H9 (cell line): Measurements from ENCODE around the gene CCDC134. TPM values are rescaled to one million over a fixed set of nuclear protein-coding genes. Genes with fewer than 3 reads are reported as not detected.

Experiments used
- DNase-seq: peaks from one replicate; pipeline ENCODE4 v3.0.0-alpha.2; 2017
- H2AFZ ChIP-seq: one replicate; pipeline ENCODE4 v1.6.1; 2013; ENCODE audit warnings: mild to moderate bottlenecking, low read length, control low read depth, moderate library complexity
- H2AK5ac ChIP-seq: 2 replicates; pipeline ENCODE4 v1.6.1; 2013; ENCODE audit warnings: low read length, control low read depth, mixed read lengths; ENCODE audit not compliant: insufficient read length
- H2BK120ac ChIP-seq: one replicate; pipeline ENCODE4 v1.6.1; 2013; ENCODE audit warnings: low read depth, mild to moderate bottlenecking, low read length, control low read depth, inconsistent platforms; ENCODE audit not compliant: poor library complexity, severe bottlenecking
- H2BK12ac ChIP-seq: 2 replicates; pipeline ENCODE4 v1.6.1; 2013; ENCODE audit warnings: low read length, control low read depth, mixed read lengths, low read depth; ENCODE audit not compliant: insufficient read length
- H2BK15ac ChIP-seq: 2 replicates; pipeline ENCODE4 v1.6.1; 2013; ENCODE audit warnings: low read depth, low read length, control low read depth
- H2BK20ac ChIP-seq: one replicate; pipeline ENCODE4 v1.6.1; 2013; ENCODE audit warnings: low read depth, mild to moderate bottlenecking, low read length, control low read depth, inconsistent platforms; ENCODE audit not compliant: poor library complexity, severe bottlenecking
- H2BK5ac ChIP-seq: 2 replicates; pipeline ENCODE4 v1.6.1; 2013; ENCODE audit warnings: low read length, control low read depth, mixed read lengths; ENCODE audit not compliant: insufficient read length
- H3K14ac ChIP-seq: 2 replicates; pipeline ENCODE4 v1.6.1; 2013; ENCODE audit warnings: low read length, control low read depth; ENCODE audit not compliant: insufficient read depth
- H3K18ac ChIP-seq: 2 replicates; pipeline ENCODE4 v1.6.1; 2013; ENCODE audit warnings: low read depth, mild to moderate bottlenecking, mixed read lengths, low read length, control low read depth; ENCODE audit not compliant: insufficient read length
- H3K23ac ChIP-seq: 2 replicates; pipeline ENCODE4 v1.6.1; 2013; ENCODE audit warnings: low read length, control low read depth, mixed read lengths, low read depth; ENCODE audit not compliant: insufficient read length
- H3K23me2 ChIP-seq: 2 replicates; pipeline ENCODE4 v1.6.1; 2013; ENCODE audit warnings: low read depth, mild to moderate bottlenecking, mixed read lengths, low read length, control low read depth; ENCODE audit not compliant: insufficient read length, poor library complexity, severe bottlenecking
- H3K27ac ChIP-seq: 2 replicates; pipeline ENCODE4 v1.5.1; 2013; ENCODE audit warnings: low read length, control low read depth, mixed read lengths, low read depth; ENCODE audit not compliant: insufficient read length
- H3K27me3 ChIP-seq: 2 replicates; pipeline ENCODE4 v1.6.1; 2013; ENCODE audit warnings: low read length, control low read depth, inconsistent platforms; ENCODE audit not compliant: insufficient read depth
- H3K4ac ChIP-seq: 2 replicates; pipeline ENCODE4 v1.6.1; 2013; ENCODE audit warnings: low read depth, mild to moderate bottlenecking, control low read depth, inconsistent platforms, low read length, moderate library complexity
- H3K4me1 ChIP-seq: 2 replicates; pipeline ENCODE4 v1.6.1; 2013; ENCODE audit warnings: low read length, control low read depth, inconsistent platforms; ENCODE audit not compliant: insufficient read depth
- H3K4me2 ChIP-seq: 2 replicates; pipeline ENCODE4 v1.6.1; 2013; ENCODE audit warnings: low read length, control low read depth, mixed read lengths; ENCODE audit not compliant: insufficient read length, insufficient read depth
- H3K56ac ChIP-seq: 2 replicates; pipeline ENCODE4 v1.6.1; 2013; ENCODE audit warnings: low read depth, mild to moderate bottlenecking, mixed read lengths, low read length, control low read depth; ENCODE audit not compliant: insufficient read length
- H3K79me1 ChIP-seq: 2 replicates; pipeline ENCODE4 v1.6.1; 2013; ENCODE audit warnings: low read depth, mild to moderate bottlenecking, moderate library complexity, low read length, control low read depth, inconsistent platforms; ENCODE audit not compliant: insufficient read depth, poor library complexity, severe bottlenecking
- H3K79me2 ChIP-seq: 2 replicates; pipeline ENCODE4 v1.6.1; 2013; ENCODE audit warnings: low read length, control low read depth, inconsistent platforms; ENCODE audit not compliant: insufficient read depth
- H3K9ac ChIP-seq: 2 replicates; pipeline ENCODE4 v1.6.1; 2013; ENCODE audit warnings: low read length, control low read depth, mixed read lengths; ENCODE audit not compliant: insufficient read length; ENCODE audit errors: extremely low read depth
- H3K9me3 ChIP-seq: one replicate; pipeline ENCODE4 v1.6.1; 2013; ENCODE audit warnings: low read depth, low read length, inconsistent platforms; ENCODE audit not compliant: control insufficient read depth
- H3T11ph ChIP-seq: one replicate; pipeline ENCODE4 v1.6.1; 2013; ENCODE audit warnings: mild to moderate bottlenecking, low read length, control low read depth, inconsistent platforms
- H4K20me1 ChIP-seq: one replicate; pipeline ENCODE4 v1.6.1; 2013; ENCODE audit not compliant: control insufficient read depth, insufficient read length, insufficient read depth
- H4K5ac ChIP-seq: 2 replicates; pipeline ENCODE4 v1.6.1; 2013; ENCODE audit warnings: low read depth, mild to moderate bottlenecking, mixed read lengths, low read length, control low read depth; ENCODE audit not compliant: insufficient read length
- H4K8ac ChIP-seq: replicated peaks from 2 replicates; pipeline ENCODE4 v1.6.1; 2013; ENCODE audit warnings: low read length, control low read depth, mixed read lengths, low read depth; ENCODE audit not compliant: insufficient read length
- H4K91ac ChIP-seq: 2 replicates; pipeline ENCODE4 v1.6.1; 2013; ENCODE audit warnings: low read depth, mild to moderate bottlenecking, moderate library complexity, mixed read lengths, low read length, control low read depth; ENCODE audit not compliant: insufficient read length
- H3K27ac Mint-ChIP-seq, 3 experiments: 2 replicates in 2 of 3; 3 replicates in 1 of 3; pipeline ENCODE4 v1.8.0; 2020 to 2021; ENCODE audit warnings: mixed read lengths in 3 of 3, mild to moderate bottlenecking in 1 of 3, moderate library complexity in 1 of 3
- H3K27me3 Mint-ChIP-seq: 2 replicates; pipeline ENCODE4 v1.8.0; 2021; ENCODE audit warnings: low read depth, mild to moderate bottlenecking, moderate library complexity, mixed read lengths
- H3K36me3 Mint-ChIP-seq, 3 experiments: 2 replicates in 2 of 3; 3 replicates in 1 of 3; pipeline ENCODE4 v1.8.0; 2020 to 2021; ENCODE audit warnings: low read depth in 3 of 3, mixed read lengths in 3 of 3; ENCODE audit not compliant: insufficient read depth in 1 of 3
- H3K4me1 Mint-ChIP-seq, 2 experiments: 2 replicates each; pipeline ENCODE4 v1.8.0; 2020; ENCODE audit warnings: mixed read lengths in 2 of 2
- H3K4me3 Mint-ChIP-seq, 2 experiments: 2 replicates in 1 of 2; 3 replicates in 1 of 2; pipeline ENCODE4 v1.8.0; 2020 to 2021; ENCODE audit warnings: mild to moderate bottlenecking in 2 of 2, mixed read lengths in 2 of 2, moderate library complexity in 1 of 2
- H3K9me3 Mint-ChIP-seq, 2 experiments: 2 replicates in 1 of 2; 3 replicates in 1 of 2; pipeline ENCODE4 v1.8.0; 2020; ENCODE audit warnings: mild to moderate bottlenecking in 2 of 2, mixed read lengths in 2 of 2, moderate library complexity in 1 of 2
- whole genome bisulfite sequencing: extraction: QIAGEN DNeasy Blood & Tissue Kit; methylation state at CpG from one replicate; pipeline ENCODE4 v1.1.7; 2013; ENCODE audit warnings: missing lambda C conversion rate, low lambda C conversion rate, mixed read lengths; ENCODE audit not compliant: insufficient read length; ENCODE audit errors: extremely low coverage; 5-methylcytosine and 5-hydroxymethylcytosine counted together
- total RNA-seq: library from RNA; stranded (reverse); gene quantifications from 2 replicates; pipeline ENCODE4 v1.2.1, GENCODE V29; 2021
- TF ChIP-seq, protein P1 (sequence below): fragments of 200-600 bp; sonication (generic); conservative IDR thresholded peaks from 3 replicates; pipeline ENCODE4 v1.8.0; 2021; ENCODE audit warnings: antibody characterized with exemption, mild to moderate bottlenecking

CCDC134 gene
- total RNA-seq, 1 experiment from 2014 or later, result 20.7 TPM

DNA sequence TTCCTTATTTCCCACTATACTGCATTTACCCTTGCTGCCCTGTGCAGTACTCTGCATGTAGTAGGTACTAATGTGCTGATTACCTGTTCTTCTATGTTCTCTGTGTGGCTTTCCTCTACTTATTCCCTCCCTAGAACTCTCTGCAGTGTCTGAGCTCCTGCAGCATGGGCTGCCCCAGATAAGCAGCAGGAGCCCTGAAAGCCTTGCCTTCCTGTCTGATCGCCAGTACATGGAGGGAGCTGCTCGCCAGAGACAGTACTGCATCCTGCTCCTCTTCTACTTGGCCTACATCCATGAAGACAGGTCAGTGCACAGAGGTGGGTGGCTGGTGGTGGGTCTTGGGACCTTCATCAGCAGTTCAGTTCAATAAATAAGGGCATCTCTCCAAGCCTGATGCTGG is 42.2 kb upstream of the CCDC134 start:
- Histone ChIP-seq H3T11ph (no peak overlapping the region), H3K4me1 (peaks cover 5% of the 10 kb centered on the region), H3K4ac (no peak overlapping the region), H3K56ac (no peak overlapping the region), H2AFZ (no peak overlapping the region), H3K14ac (no peak overlapping the region), H2AK5ac (no peak overlapping the region), H3K79me2 (no peaks in the 10 kb centered on the region), H3K79me1 (no peaks in the 10 kb centered on the region), H4K20me1 (no peaks in the 10 kb centered on the region), H4K91ac (no peak overlapping the region), H2BK120ac (no peak overlapping the region), H3K4me2 (no peak overlapping the region), H4K5ac (no peak overlapping the region), H3K27ac (no peak overlapping the region), H2BK5ac (no peak overlapping the region), H2BK20ac (no peak overlapping the region), H4K8ac (no peak overlapping the region), H3K23me2 (no peaks in the 10 kb centered on the region), H2BK12ac (no peak overlapping the region), H3K23ac (no peak overlapping the region), H2BK15ac (no peak overlapping the region), H3K27me3 (no peaks in the 10 kb centered on the region), H3K18ac (no peak overlapping the region), H3K9me3 (no peaks in the 10 kb centered on the region), H3K9ac (no peak overlapping the region)
- no peak for DNase-seq
- H3K27ac Mint-ChIP-seq, result no peak overlapping the region
- no CpG with 5 or more reads among the region's 2 CpGs for WGBS
- no peak overlapping the region for H3K4me3 Mint-ChIP-seq
- peaks cover 18 to 21% of the 10 kb centered on the region in 2 experiments for H3K4me1 Mint-ChIP-seq
- H3K9me3 Mint-ChIP-seq, result no peaks in the 10 kb centered on the region
- no peaks in the 10 kb centered on the region for H3K36me3 Mint-ChIP-seq
- TF ChIP-seq, protein P1, sequence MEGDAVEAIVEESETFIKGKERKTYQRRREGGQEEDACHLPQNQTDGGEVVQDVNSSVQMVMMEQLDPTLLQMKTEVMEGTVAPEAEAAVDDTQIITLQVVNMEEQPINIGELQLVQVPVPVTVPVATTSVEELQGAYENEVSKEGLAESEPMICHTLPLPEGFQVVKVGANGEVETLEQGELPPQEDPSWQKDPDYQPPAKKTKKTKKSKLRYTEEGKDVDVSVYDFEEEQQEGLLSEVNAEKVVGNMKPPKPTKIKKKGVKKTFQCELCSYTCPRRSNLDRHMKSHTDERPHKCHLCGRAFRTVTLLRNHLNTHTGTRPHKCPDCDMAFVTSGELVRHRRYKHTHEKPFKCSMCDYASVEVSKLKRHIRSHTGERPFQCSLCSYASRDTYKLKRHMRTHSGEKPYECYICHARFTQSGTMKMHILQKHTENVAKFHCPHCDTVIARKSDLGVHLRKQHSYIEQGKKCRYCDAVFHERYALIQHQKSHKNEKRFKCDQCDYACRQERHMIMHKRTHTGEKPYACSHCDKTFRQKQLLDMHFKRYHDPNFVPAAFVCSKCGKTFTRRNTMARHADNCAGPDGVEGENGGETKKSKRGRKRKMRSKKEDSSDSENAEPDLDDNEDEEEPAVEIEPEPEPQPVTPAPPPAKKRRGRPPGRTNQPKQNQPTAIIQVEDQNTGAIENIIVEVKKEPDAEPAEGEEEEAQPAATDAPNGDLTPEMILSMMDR, result no peak
- H3K27me3 Mint-ChIP-seq, result no peaks in the 10 kb centered on the region
